ENCODE data around the gene GADL1.

The GADL1 gene

GRCh38 chr3:30886888-30887287 lies 7.6 kb downstream of the GADL1 start:
- no peak overlapping the region for H3K4me3 ChIP-seq (ENCODE audit: low read depth, low read length)

- no peak overlapping the region for H3K4me3 ChIP-seq (ENCODE audit: low read depth, low read length)
These were observed 15.6 kb downstream of the GADL1 start for GRCh38 chr3:30878862-30879261.

- H3K4me3 ChIP-seq (ENCODE audit: low read depth, low read length), result no peak overlapping the region
These were observed 19.0 kb downstream of the GADL1 start for GRCh38 chr3:30875505-30875904.

- H3K4me3 ChIP-seq (ENCODE audit: low read depth, low read length), result no peak overlapping the region
These were observed 20.8 kb downstream of the GADL1 start for GRCh38 chr3:30873671-30874070.

- no peak overlapping the region for H3K4me3 ChIP-seq (ENCODE audit: low read depth, low read length)
These were observed 21.6 kb downstream of the GADL1 start for GRCh38 chr3:30872879-30873278.

- no peak overlapping the region for H3K4me3 ChIP-seq (ENCODE audit: low read depth, low read length)
These were observed 22.7 kb downstream of the GADL1 start for GRCh38 chr3:30871720-30872119.

- H3K4me3 ChIP-seq (ENCODE audit: low read depth, low read length), result no peak overlapping the region
These were observed 29.6 kb downstream of the GADL1 start for GRCh38 chr3:30864836-30865235.

- H3K4me3 ChIP-seq (ENCODE audit: low read depth, low read length), result no peak overlapping the region
These were observed 30.3 kb downstream of the GADL1 start for GRCh38 chr3:30864132-30864531.

- H3K4me3 ChIP-seq (ENCODE audit: low read depth, low read length), result no peak overlapping the region
These were observed 32.5 kb downstream of the GADL1 start for GRCh38 chr3:30862004-30862403.

GRCh38 chr3:30858894-30859389 lies 35.5 kb downstream of the GADL1 start:
- H3K4me3 ChIP-seq (ENCODE audit: low read depth, low read length), result no peak overlapping the region

- no peak overlapping the region for H3K4me3 ChIP-seq (ENCODE audit: low read depth, low read length)
These were observed 38.8 kb downstream of the GADL1 start for GRCh38 chr3:30855400-30856292.

GRCh38 chr3:30852833-30853232 lies 41.6 kb downstream of the GADL1 start:
- H3K4me3 ChIP-seq (ENCODE audit: low read depth, low read length), result no peak overlapping the region

GRCh38 chr3:30848087-30848779 lies 46.2 kb downstream of the GADL1 start:
- no peak overlapping the region for H3K4me3 ChIP-seq (ENCODE audit: low read depth, low read length)

GRCh38 chr3:30847592-30847991 lies 46.9 kb downstream of the GADL1 start:
- H3K4me3 ChIP-seq (ENCODE audit: low read depth, low read length), result no peak overlapping the region

GRCh38 chr3:30845606-30846005 lies 48.9 kb downstream of the GADL1 start:
- H3K4me3 ChIP-seq (ENCODE audit: low read depth, low read length), result no peak overlapping the region

GRCh38 chr3:30843877-30844276 lies 50.6 kb downstream of the GADL1 start:
- H3K4me3 ChIP-seq (ENCODE audit: low read depth, low read length), result no peak overlapping the region

GRCh38 chr3:30836141-30836540 lies 58.3 kb downstream of the GADL1 start:
- no peak overlapping the region for H3K4me3 ChIP-seq (ENCODE audit: low read depth, low read length)

- H3K4me3 ChIP-seq (ENCODE audit: low read depth, low read length), result no peak overlapping the region
These were observed 58.8 kb downstream of the GADL1 start for GRCh38 chr3:30835667-30836066.

GRCh38 chr3:30832961-30833575 lies 61.4 kb downstream of the GADL1 start:
- no peak overlapping the region for H3K4me3 ChIP-seq (ENCODE audit: low read depth, low read length)

GRCh38 chr3:30827080-30827479 lies 67.4 kb downstream of the GADL1 start:
- H3K4me3 ChIP-seq (ENCODE audit: low read depth, low read length), result no peak overlapping the region

GRCh38 chr3:30826531-30826942 lies 67.9 kb downstream of the GADL1 start:
- H3K4me3 ChIP-seq (ENCODE audit: low read depth, low read length), result no peak overlapping the region

Data from iPS-11a (cell line).